Measurements from ENCODE around the gene TXNRD2. TPM values are rescaled to one million over a fixed set of nuclear protein-coding genes. Genes with fewer than 3 reads are reported as not detected.

TXNRD2 gene
- total and polyA plus RNA-seq, 2 experiments from 2014 or later, result 11.2 to 12.4 TPM

GRCh38 chr22:19961201-19961580 is 19.6 kb upstream of the TXNRD2 start:
- TF ChIP-seq ZNF114 (CRISPR knock-in tag; IDR thresholded peaks at IDR 0.05) (no peak), EZH2 (IDR thresholded peaks at IDR 0.05; ENCODE audit: low read depth, unreplicated experiment) (no peak), ZNF331 (CRISPR knock-in tag; IDR thresholded peaks at IDR 0.05; ENCODE audit: low read depth) (no peak), CREB1 (CRISPR knock-in tag; IDR thresholded peaks at IDR 0.05; ENCODE audit: low read depth) (no peak), ETS1 (IDR thresholded peaks at IDR 0.05) (no peak), POLR2AphosphoS5 (IDR thresholded peaks at IDR 0.05; ENCODE audit: low read depth) (no peak)
- Histone ChIP-seq H3K27ac (ENCODE audit: low read depth) (no peak overlapping the region), H3K9me2 (ENCODE audit: insufficient read depth) (no peaks in the 10 kb centered on the region), H4K20me1 (replicated peaks; ENCODE audit: insufficient read depth) (no peaks in the 10 kb centered on the region; the same call in 1 of the 2 replicates), H3F3A (replicated peaks; ENCODE audit: low read depth) (peaks cover 4% of the 10 kb centered on the region; the same call in 1 of the 2 replicates), H3K4me2 (no peak overlapping the region), H3K4me3 (no peak overlapping the region), H3K36me3 (ENCODE audit: insufficient read depth) (no peaks in the 10 kb centered on the region), H2AFZ (no peak overlapping the region), H3K79me2 (replicated peaks; ENCODE audit: insufficient read depth) (no peaks in the 10 kb centered on the region), H3K27me3 (ENCODE audit: insufficient read depth) (no peaks in the 10 kb centered on the region), H3K4me1 (ENCODE audit: insufficient read depth) (peaks cover 14% of the 10 kb centered on the region)
- DNase-seq (ENCODE audit: low spot score) (no peak), ATAC-seq (no peak)
- Mint-ChIP-seq H3K9me3 (no peaks in the 10 kb centered on the region; the same call in 2 of the 3 replicates), H3K4me3 (no peak overlapping the region), H3K4me1 (peaks cover 30% of the 10 kb centered on the region), H3K27me3 (ENCODE audit: insufficient read depth, low read depth, poor library complexity) (peaks cover 8% of the 10 kb centered on the region), H3K27ac (no peak overlapping the region), H3K36me3 (ENCODE audit: low read depth) (no peaks in the 10 kb centered on the region)

- Mint-ChIP-seq H3K27ac (no peak overlapping the region), H3K27me3 (ENCODE audit: insufficient read depth, low read depth, poor library complexity) (peaks cover 8% of the 10 kb centered on the region), H3K4me1 (peaks cover 26% of the 10 kb centered on the region), H3K36me3 (ENCODE audit: low read depth) (no peaks in the 10 kb centered on the region), H3K9me3 (no peaks in the 10 kb centered on the region; the same call in 2 of the 3 replicates), H3K4me3 (no peak overlapping the region; the same call in 2 of the 3 replicates)
- Histone ChIP-seq H3K36me3 (ENCODE audit: insufficient read depth) (no peaks in the 10 kb centered on the region), H2AFZ (no peak overlapping the region), H4K20me1 (replicated peaks; ENCODE audit: insufficient read depth) (no peaks in the 10 kb centered on the region), H3K4me1 (ENCODE audit: insufficient read depth) (peaks cover 14% of the 10 kb centered on the region), H3K9me2 (ENCODE audit: insufficient read depth) (no peaks in the 10 kb centered on the region), H3K4me3 (no peak overlapping the region), H3K79me2 (replicated peaks; ENCODE audit: insufficient read depth) (no peaks in the 10 kb centered on the region), H3K27ac (ENCODE audit: low read depth) (no peak overlapping the region), H3K4me2 (no peak overlapping the region), H3F3A (replicated peaks; ENCODE audit: low read depth) (peaks cover 4% of the 10 kb centered on the region; the same call in 1 of the 2 replicates), H3K27me3 (ENCODE audit: insufficient read depth) (no peaks in the 10 kb centered on the region)
- TF ChIP-seq ETS1 (IDR thresholded peaks at IDR 0.05), result no peak
- no peak for TF ChIP-seq NANOG (IDR thresholded peaks at IDR 0.05; ENCODE audit: borderline replicate concordance)
- TF ChIP-seq STAT1 (IDR thresholded peaks at IDR 0.05; ENCODE audit: unreplicated experiment), result no peak
- TF ChIP-seq EZH2phosphoT487 (IDR thresholded peaks at IDR 0.05; ENCODE audit: unreplicated experiment), result no peak
- ATAC-seq, result no peak
- no peak for DNase-seq (ENCODE audit: low spot score)
Measured at GRCh38 chr22:19960491-19961200, 19.0 kb upstream of the TXNRD2 start.
